H7 (cell line): ENCODE results near the gene METTL21C. TPM values are rescaled to one million over a fixed set of nuclear protein-coding genes. Genes with fewer than 3 reads are reported as not detected.

Experiments used
- DNase-seq: peaks from one replicate; pipeline ENCODE4 v3.0.0; 2012
- H3K27me3 ChIP-seq: 2 replicates; pipeline ENCODE4 v1.6.0; 2011; ENCODE audit warnings: mild to moderate bottlenecking, low read length; ENCODE audit not compliant: control insufficient read depth, insufficient read depth
- H3K36me3 ChIP-seq: replicated peaks from 2 replicates; pipeline ENCODE4 v1.5.1; 2011; ENCODE audit warnings: low read length; ENCODE audit not compliant: control insufficient read depth, insufficient read depth
- H3K4me3 ChIP-seq: 2 replicates; pipeline ENCODE4 v1.5.1; 2011; ENCODE audit warnings: low read depth, mild to moderate bottlenecking, control low read depth, low read length, moderate library complexity; ENCODE audit not compliant: insufficient read depth
- total RNA-seq: library from RNA; depleted of rRNA; stranded (reverse); fragments of >200 nt; shearing (Covaris generic); gene quantifications from 2 replicates; pipeline ENCODE4 v1.2.3, GENCODE V29; 2014

Gene METTL21C
- total RNA-seq, 1 experiment from 2014 or later: not detected

DNA sequence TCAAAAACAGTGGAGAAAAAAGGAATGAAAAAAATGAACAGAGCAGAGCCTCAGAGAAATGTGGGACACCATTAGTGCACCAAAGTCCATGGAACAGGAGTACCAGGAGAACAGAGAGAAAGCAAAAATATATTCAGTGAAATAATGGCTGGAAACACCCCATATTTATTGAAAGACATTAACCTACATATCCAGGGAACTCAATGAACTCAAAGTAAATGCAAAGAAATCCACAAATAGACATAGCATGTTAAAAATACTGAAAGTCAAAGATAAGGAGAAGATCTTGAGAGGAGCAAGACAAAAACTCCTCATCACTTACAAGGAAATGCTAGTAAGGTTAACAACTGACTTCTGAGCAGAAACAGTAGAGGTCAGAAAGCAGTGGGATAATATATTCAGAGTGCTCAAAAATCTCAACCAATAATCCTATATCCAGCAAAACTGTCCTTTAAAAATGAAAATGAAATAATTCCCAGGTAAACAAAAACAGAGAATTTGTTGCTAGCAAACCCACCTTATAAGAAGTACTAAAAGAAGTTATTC is 35.6 kb downstream of the METTL21C start:
- H3K27me3 ChIP-seq: no peaks in the 10 kb centered on the region
- no peak for DNase-seq
- peaks cover 20% of the 10 kb centered on the region for H3K36me3 ChIP-seq
- no peak overlapping the region for H3K4me3 ChIP-seq

DNA sequence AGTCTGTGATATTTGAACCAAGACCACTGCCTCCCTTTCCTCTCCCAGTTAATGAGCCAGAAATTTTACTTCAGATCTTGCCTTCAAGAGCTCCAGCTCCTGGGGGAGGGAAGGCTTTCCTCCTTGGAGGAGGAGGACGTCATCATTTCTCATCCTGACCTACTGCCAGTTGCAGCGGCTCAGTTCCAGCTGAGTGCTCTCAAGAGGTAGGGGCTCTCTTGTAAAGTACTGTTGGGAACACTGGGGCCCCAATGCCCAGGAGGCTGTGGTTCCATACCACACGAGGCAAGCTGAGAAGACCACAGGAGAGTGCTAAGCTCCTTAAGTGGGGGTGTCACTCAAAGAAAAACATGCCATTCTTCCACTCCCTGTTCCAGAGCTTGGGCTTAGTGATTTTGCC is 36.2 kb downstream of the METTL21C start:
- H3K27me3 ChIP-seq: no peaks in the 10 kb centered on the region
- H3K36me3 ChIP-seq: peaks cover 18% of the 10 kb centered on the region
- no peak for DNase-seq
- H3K4me3 ChIP-seq: no peak overlapping the region

- DNase-seq: no peak
- H3K36me3 ChIP-seq: peaks cover 16% of the 10 kb centered on the region
- no peak overlapping the region for H3K4me3 ChIP-seq
- H3K27me3 ChIP-seq: no peaks in the 10 kb centered on the region
Observed at GRCh38 chr13:102657630-102658029, 37.2 kb downstream of the METTL21C start.

- no peak for DNase-seq
- Histone ChIP-seq H3K4me3 (no peak overlapping the region), H3K36me3 (peaks cover 14% of the 10 kb centered on the region), H3K27me3 (no peaks in the 10 kb centered on the region)
Observed at GRCh38 chr13:102654756-102655155, 40.1 kb downstream of the METTL21C start.

GRCh38 chr13:102651892-102652291 is 43.0 kb downstream of the METTL21C start:
- no peak overlapping the region for H3K4me3 ChIP-seq
- peaks cover 9% of the 10 kb centered on the region for H3K36me3 ChIP-seq
- H3K27me3 ChIP-seq: no peaks in the 10 kb centered on the region
- no peak for DNase-seq

DNA sequence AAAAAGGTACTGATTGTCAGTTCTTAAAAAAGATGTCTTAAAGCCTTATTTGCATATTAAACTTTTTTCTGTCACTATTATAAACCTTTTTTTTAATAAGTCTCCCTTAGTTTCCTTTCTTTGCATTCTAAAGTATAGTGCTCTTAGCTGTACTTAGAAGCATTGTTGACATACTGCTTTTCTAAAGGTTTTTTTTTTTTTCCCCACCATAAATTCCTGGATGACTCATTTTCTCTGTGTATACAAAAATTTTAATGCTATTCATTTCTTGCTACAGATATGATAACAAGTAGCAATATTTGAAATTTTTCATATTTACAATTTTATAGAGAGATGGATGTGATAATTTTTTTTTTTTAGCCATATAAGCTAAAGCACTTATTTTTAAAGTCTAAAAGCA is 43.5 kb downstream of the METTL21C start:
- Histone ChIP-seq H3K36me3 (peaks cover 9% of the 10 kb centered on the region), H3K4me3 (no peak overlapping the region), H3K27me3 (no peaks in the 10 kb centered on the region)
- no peak for DNase-seq

DNA sequence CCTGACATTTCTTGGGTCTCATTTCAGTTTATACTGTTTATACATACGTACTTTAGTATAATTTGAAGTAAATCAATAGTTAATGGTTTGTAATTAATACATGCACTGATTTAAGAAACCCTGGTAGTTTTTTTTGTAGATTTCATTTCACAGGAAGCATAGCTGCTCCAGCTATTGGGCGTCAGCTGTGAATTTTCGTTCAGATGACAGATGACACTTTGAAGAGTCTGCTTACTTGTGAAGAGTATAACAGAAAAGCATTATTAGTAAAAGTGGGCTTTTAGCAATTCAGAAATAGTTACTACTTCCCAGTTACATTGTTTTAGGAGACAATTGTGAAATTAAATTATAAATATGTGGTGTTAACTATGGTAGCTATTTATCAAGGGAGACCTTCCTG is 44.4 kb downstream of the METTL21C start:
- Histone ChIP-seq H3K4me3 (no peak overlapping the region), H3K36me3 (peaks cover 10% of the 10 kb centered on the region), H3K27me3 (no peaks in the 10 kb centered on the region)
- no peak for DNase-seq

GRCh38 chr13:102648046-102648445 is 46.8 kb downstream of the METTL21C start:
- DNase-seq: no peak
- no peaks in the 10 kb centered on the region for H3K27me3 ChIP-seq

GRCh38 chr13:102645701-102646100 is 49.1 kb downstream of the METTL21C start:
- Histone ChIP-seq H3K36me3 (peaks cover 14% of the 10 kb centered on the region), H3K4me3 (no peak overlapping the region), H3K27me3 (no peaks in the 10 kb centered on the region)
- DNase-seq: no peak

More at GRCh38 chr13:102648046-102648445, 46.8 kb downstream of the METTL21C start:
- Histone ChIP-seq H3K36me3 (peaks cover 12% of the 10 kb centered on the region), H3K4me3 (no peak overlapping the region)

- no peak overlapping the region for H3K4me3 ChIP-seq
- no peak for DNase-seq
- H3K27me3 ChIP-seq: no peaks in the 10 kb centered on the region
- H3K36me3 ChIP-seq: peaks cover 12% of the 10 kb centered on the region
Observed at GRCh38 chr13:102643656-102644055, 51.2 kb downstream of the METTL21C start.

- DNase-seq: no peak
- no peaks in the 10 kb centered on the region for H3K27me3 ChIP-seq
- H3K4me3 ChIP-seq: no peak overlapping the region
- peaks cover 16% of the 10 kb centered on the region for H3K36me3 ChIP-seq
Observed at GRCh38 chr13:102642475-102642874, 52.4 kb downstream of the METTL21C start.

- Histone ChIP-seq H3K27me3 (no peaks in the 10 kb centered on the region), H3K36me3 (peaks cover 18% of the 10 kb centered on the region), H3K4me3 (no peak overlapping the region)
- no peak for DNase-seq
Observed at GRCh38 chr13:102642029-102642428, 52.8 kb downstream of the METTL21C start.

DNA sequence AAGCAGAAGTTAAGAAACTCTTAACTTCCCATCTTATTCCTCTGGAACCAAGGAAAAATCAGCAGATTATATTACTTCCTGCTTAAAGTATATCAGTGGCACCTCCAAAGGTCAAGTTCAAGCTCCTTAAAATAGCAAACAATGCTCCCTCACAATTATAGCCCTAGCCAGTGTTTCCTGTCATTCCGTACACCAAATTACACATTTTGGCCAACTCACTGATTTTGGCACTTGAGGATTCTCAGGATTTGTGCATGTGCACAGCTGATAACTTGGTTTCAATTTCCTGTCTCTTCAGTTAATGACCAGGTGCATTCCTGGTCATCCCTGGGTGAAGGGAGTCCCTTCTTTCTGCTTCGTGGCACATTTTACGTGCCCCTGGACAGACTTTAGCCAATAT is 56.1 kb downstream of the METTL21C start:
- Histone ChIP-seq H3K36me3 (peaks cover 25% of the 10 kb centered on the region), H3K27me3 (no peaks in the 10 kb centered on the region), H3K4me3 (no peak overlapping the region)
- no peak for DNase-seq
